IMR-90 (cell line): ENCODE data around the gene VPS39. TPM values are rescaled to one million over a fixed set of nuclear protein-coding genes. Genes with fewer than 3 reads are reported as not detected.

Experiments used
- ATAC-seq: fragments of 200-7000 bp; cut with Tn5 transposase; 2 replicates; pipeline ENCODE4 v1.9.1; 2020; ENCODE audit warnings: low read depth, mild to moderate bottlenecking, moderate library complexity
- BruUV-seq: library from RNA; stranded (reverse); fragments of 400-500 nt; replicated peaks from 2 replicates; lab custom pipeline; 2021; lab: Mats Ljungman, UMichigan
- CTCF ChIA-PET: fragments of 300-600 bp; formaldehyde crosslinking; extraction: SDS; loops from one replicate; lab custom pipeline; 2021; ENCODE audit warnings: antibody characterized with exemption; lab: Yijun Ruan, JAX
- POLR2A ChIA-PET: fragments of 300-600 bp; sonication (Branson Sonifier 250); formaldehyde crosslinking; loops from one replicate; lab custom pipeline; 2022; ENCODE audit warnings: antibody characterized with exemption; ENCODE audit not compliant: unreplicated experiment; lab: Charles Lee
- DNase-seq: peaks from one replicate; pipeline ENCODE4 v3.0.0; 2013
- H2AFZ ChIP-seq: replicated peaks from 2 replicates; pipeline ENCODE3; 2013; ENCODE audit warnings: low read length, mild to moderate bottlenecking; ENCODE audit not compliant: poor library complexity
- H2AK5ac ChIP-seq: 2 replicates; pipeline ENCODE4 v1.6.1; 2013; ENCODE audit warnings: low read depth, low read length, inconsistent platforms
- H2AK9ac ChIP-seq: replicated peaks from 2 replicates; pipeline ENCODE3; 2013; ENCODE audit warnings: mild to moderate bottlenecking, low read depth, low read length, moderate library complexity; ENCODE audit not compliant: poor library complexity
- H2BK120ac ChIP-seq: 2 replicates; pipeline ENCODE4 v1.6.1; 2013; ENCODE audit warnings: low read depth, low read length, inconsistent platforms
- H2BK15ac ChIP-seq: 3 replicates; pipeline ENCODE4 v1.6.1; 2013; ENCODE audit warnings: low read depth, low read length, inconsistent platforms
- H2BK20ac ChIP-seq: 2 replicates; pipeline ENCODE4 v1.6.1; 2013; ENCODE audit warnings: low read depth, mild to moderate bottlenecking, inconsistent platforms, low read length, moderate library complexity
- H2BK5ac ChIP-seq: 2 replicates; pipeline ENCODE4 v1.6.1; 2013; ENCODE audit warnings: mild to moderate bottlenecking, low read depth, low read length, inconsistent platforms; ENCODE audit not compliant: poor library complexity, severe bottlenecking
- H3K14ac ChIP-seq: replicated peaks from 2 replicates; pipeline ENCODE4 v1.6.1; 2013; ENCODE audit warnings: low read depth, low read length, inconsistent platforms
- H3K18ac ChIP-seq: 2 replicates; pipeline ENCODE4 v1.6.1; 2013; ENCODE audit warnings: low read depth, low read length, control low read depth
- H3K23ac ChIP-seq: 2 replicates; pipeline ENCODE4 v1.6.1; 2013; ENCODE audit warnings: low read depth, low read length, inconsistent platforms
- H3K27ac ChIP-seq: 2 replicates; pipeline ENCODE4 v1.5.1; 2013; ENCODE audit warnings: mild to moderate bottlenecking, control low read depth, low read length; ENCODE audit not compliant: insufficient read depth
- H3K27me3 ChIP-seq: 2 replicates; pipeline ENCODE4 v1.6.1; 2013; ENCODE audit warnings: low read length; ENCODE audit not compliant: control insufficient read depth, insufficient read depth
- H3K36me3 ChIP-seq: 2 replicates; pipeline ENCODE4 v1.6.1; 2013; ENCODE audit warnings: low read length, mixed read lengths; ENCODE audit not compliant: control insufficient read depth, insufficient read depth
- H3K4ac ChIP-seq: 2 replicates; pipeline ENCODE4 v1.6.1; 2013; ENCODE audit warnings: low read depth, low read length, inconsistent platforms
- H3K4me1 ChIP-seq: 2 replicates; pipeline ENCODE4 v1.6.1; 2013; ENCODE audit warnings: low read length, mixed read lengths; ENCODE audit not compliant: control insufficient read depth, insufficient read depth
- H3K4me2 ChIP-seq: 2 replicates; pipeline ENCODE4 v1.6.1; 2013; ENCODE audit warnings: low read depth, mild to moderate bottlenecking, control low read depth, low read length, moderate library complexity
- H3K4me3 ChIP-seq: 2 replicates; pipeline ENCODE4 v1.5.1; 2013; ENCODE audit warnings: low read depth, mild to moderate bottlenecking, control low read depth, low read length, moderate library complexity; ENCODE audit not compliant: insufficient read depth
- H3K56ac ChIP-seq: 2 replicates; pipeline ENCODE4 v1.6.1; 2013; ENCODE audit warnings: low read length, inconsistent platforms; ENCODE audit not compliant: insufficient read depth; ENCODE audit errors: extremely low read depth
- H3K79me1 ChIP-seq, 2 experiments: 2 replicates each; pipeline ENCODE4 v1.6.1; 2013; ENCODE audit warnings: low read length in 2 of 2, inconsistent platforms in 1 of 2, low read depth in 1 of 2
- H3K9ac ChIP-seq: 2 replicates; pipeline ENCODE4 v1.6.1; 2013; ENCODE audit warnings: low read depth, low read length, control low read depth
- H3K9me1 ChIP-seq: 2 replicates; pipeline ENCODE4 v1.6.1; 2013; ENCODE audit warnings: low read length, inconsistent platforms; ENCODE audit not compliant: insufficient read depth
- H3K9me3 ChIP-seq: 2 replicates; pipeline ENCODE4 v1.6.1; 2013; ENCODE audit warnings: low read length; ENCODE audit not compliant: control insufficient read depth, insufficient read depth
- H4K20me1 ChIP-seq: 2 replicates; pipeline ENCODE4 v1.6.1; 2013; ENCODE audit warnings: low read length, inconsistent platforms; ENCODE audit not compliant: insufficient read depth
- H4K5ac ChIP-seq: 2 replicates; pipeline ENCODE4 v1.6.1; 2013; ENCODE audit warnings: mild to moderate bottlenecking, low read depth, low read length, control low read depth
- H4K8ac ChIP-seq, 2 experiments: 2 replicates each; pipeline ENCODE4 v1.6.1; 2013; ENCODE audit warnings: low read depth in 2 of 2, low read length in 2 of 2, control low read depth in 1 of 2, inconsistent platforms in 1 of 2
- H4K91ac ChIP-seq: 2 replicates; pipeline ENCODE4 v1.6.1; 2013; ENCODE audit warnings: low read depth, low read length, inconsistent platforms; ENCODE audit not compliant: insufficient read depth
- BHLHE40 ChIP-seq: fragments of 150-350 bp; IDR thresholded peaks from 2 replicates; pipeline ENCODE4 v1.6.1; 2016; ENCODE audit warnings: mild to moderate bottlenecking, low read depth, low read length
- CEBPB ChIP-seq: IDR thresholded peaks from 2 replicates; pipeline ENCODE4 v1.6.1; 2012; ENCODE audit warnings: low read depth, low read length, improper control_type of control experiment
- CHD1 ChIP-seq: IDR thresholded peaks from 2 replicates; pipeline ENCODE4 v1.6.1; 2012; ENCODE audit warnings: low read depth, low read length, improper control_type of control experiment
- CTCF ChIP-seq: conservative IDR thresholded peaks from 2 replicates; pipeline ENCODE4 v1.5.1; 2012; ENCODE audit warnings: mild to moderate bottlenecking, low read depth, low read length, improper control_type of control experiment
- FOS ChIP-seq: fragments of 150-350 bp; IDR thresholded peaks from 2 replicates; pipeline ENCODE4 v1.6.1; 2016; ENCODE audit warnings: low read depth, low read length
- MAFK ChIP-seq: IDR thresholded peaks from 2 replicates; pipeline ENCODE4 v1.6.1; 2012; ENCODE audit warnings: low read depth, low read length, improper control_type of control experiment
- MAZ ChIP-seq: IDR thresholded peaks from 2 replicates; pipeline ENCODE4 v1.6.1; 2012; ENCODE audit warnings: low read depth, mild to moderate bottlenecking, low read length, improper control_type of control experiment, moderate library complexity, borderline replicate concordance
- MXI1 ChIP-seq: IDR thresholded peaks from 2 replicates; pipeline ENCODE4 v1.6.1; 2012; ENCODE audit warnings: low read depth, mild to moderate bottlenecking, low read length, moderate library complexity, borderline replicate concordance
- NFE2L2 ChIP-seq: fragments of 150-350 bp; IDR thresholded peaks from 2 replicates; pipeline ENCODE4 v1.6.1; 2016; ENCODE audit warnings: low read depth, mild to moderate bottlenecking, low read length
- POLR2A ChIP-seq: IDR thresholded peaks from 2 replicates; pipeline ENCODE4 v1.6.1; 2012; ENCODE audit warnings: mild to moderate bottlenecking, low read depth, low read length
- RAD21 ChIP-seq: IDR thresholded peaks from 2 replicates; pipeline ENCODE4 v1.6.1; 2012; ENCODE audit warnings: low read length, improper control_type of control experiment
- RCOR1 ChIP-seq: IDR thresholded peaks from 2 replicates; pipeline ENCODE4 v1.6.1; 2012; ENCODE audit warnings: mild to moderate bottlenecking, low read length, improper control_type of control experiment; ENCODE audit not compliant: insufficient replicate concordance
- RFX5 ChIP-seq: IDR thresholded peaks from 2 replicates; pipeline ENCODE4 v1.8.0; 2012; ENCODE audit warnings: low read depth, mild to moderate bottlenecking, low read length, moderate library complexity
- SMC3 ChIP-seq: fragments of 150-350 bp; IDR thresholded peaks from 2 replicates; pipeline ENCODE4 v1.6.1; 2016; ENCODE audit warnings: low read depth, mild to moderate bottlenecking, antibody characterized with exemption, low read length, moderate library complexity
- USF2 ChIP-seq: fragments of 150-350 bp; IDR thresholded peaks from 2 replicates; pipeline ENCODE4 v1.6.1; 2017; ENCODE audit warnings: mild to moderate bottlenecking, antibody characterized with exemption, low read length, low read depth
- WGBS, 2 experiments: methylation state at CpG; one replicate each; pipeline versions ENCODE4 v1.1.5 to v1.1.7; 2013; ENCODE audit warnings: missing lambda C conversion rate in 2 of 2; ENCODE audit not compliant: insufficient read length in 1 of 2; ENCODE audit errors: extremely low coverage in 2 of 2; 5-methylcytosine and 5-hydroxymethylcytosine counted together
- dilution Hi-C: fragments of 300-500 bp; cut with HindIII; formaldehyde crosslinking; loops from one replicate; pipeline ENCODE4 v1.14.3; 2018; ENCODE audit warnings: low sequenced_read_pairs; ENCODE audit not compliant: unreplicated experiment
- in situ Hi-C: fragments of 300-500 bp; cut with MboI; formaldehyde crosslinking; loops from 3 replicates; pipeline ENCODE4 v1.14.3; 2019; ENCODE audit warnings: low sequenced_read_pairs, inconsistent platforms, mixed read lengths
- intact Hi-C: fragments of 100-400 bp; cut with micrococcal nuclease; formaldehyde crosslinking; loops from 2 replicates; pipeline ENCODE4 v1.10.0; 2022
- polyA plus RNA-seq, 3 experiments: library from polyadenylated mRNA; depleted of rRNA; stranded (reverse); fragments of >200 nt; gene quantifications; 2 replicates each; pipeline ENCODE4 v1.2.3, GENCODE V29; 2012; ENCODE audit warnings: low replicate concordance in 1 of 3
- total RNA-seq: library from RNA; depleted of rRNA; stranded (reverse); fragments of >200 nt; gene quantifications from 2 replicates; pipeline ENCODE4 v1.2.3, GENCODE V29; 2012
- TF ChIP-seq, protein P1 (sequence below): fragments of 150-350 bp; IDR thresholded peaks from 2 replicates; pipeline ENCODE4 v1.6.1; 2016; ENCODE audit warnings: low read depth, mild to moderate bottlenecking, low read length, moderate library complexity, borderline replicate concordance

VPS39 gene
- total and polyA plus RNA-seq, 2 of the 4 experiments (the other 2 are of a cell fraction): 49.7 to 52.2 TPM

DNA sequence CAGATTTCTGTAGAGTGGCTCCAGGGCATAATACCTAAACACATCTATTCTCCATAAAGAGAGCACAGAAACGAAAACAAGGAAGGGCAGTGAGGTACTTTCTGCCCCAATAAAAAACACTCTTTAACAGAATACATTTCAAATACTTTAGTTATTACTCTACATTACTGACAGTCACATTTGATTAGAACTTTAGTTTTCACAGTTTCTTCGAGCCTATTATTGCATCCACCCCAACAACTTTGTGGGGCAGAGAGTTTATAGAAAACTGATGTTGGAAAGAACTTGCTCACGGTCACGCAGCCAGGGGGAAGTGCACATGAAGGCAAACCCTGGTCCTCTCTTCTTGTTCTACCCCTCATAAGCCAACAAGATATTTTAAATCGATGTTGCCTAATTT is 9.0 kb downstream of the VPS39 start:
- no peak overlapping the region for H2AK9ac ChIP-seq
- dilution Hi-C loops: no loop called here
- BruUV-seq: no TSS peak
- no peak overlapping the region for H2BK20ac ChIP-seq
- peaks cover 4% of the 10 kb centered on the region; the same call in 1 of the 2 replicates for H4K20me1 ChIP-seq
- no CpG with 5 or more reads among the region's 5 CpGs for WGBS, 2 experiments
- intact Hi-C loops: no loop called here
- no peak for DNase-seq
- ChIA-PET CTCF (no interaction called here), POLR2A (no interaction called here)
- no peak overlapping the region for H4K5ac ChIP-seq
- no peak overlapping the region for H2BK5ac ChIP-seq
- H3K27me3 ChIP-seq: no peaks in the 10 kb centered on the region
- in situ Hi-C loops: no loop called here
- H3K18ac ChIP-seq: no peak overlapping the region
- no peaks in the 10 kb centered on the region for H3K9me3 ChIP-seq
- TF ChIP-seq RFX5 (no peak), SMC3 (no peak), NFE2L2 (no peak), POLR2A (no peak), MAZ (no peak), CHD1 (no peak), RAD21 (no peak), RCOR1 (no peak), BHLHE40 (no peak), MXI1 (no peak), FOS (no peak), MAFK (no peak), CEBPB (no peak), CTCF (no peak), USF2 (no peak)
- TF ChIP-seq, protein P1, sequence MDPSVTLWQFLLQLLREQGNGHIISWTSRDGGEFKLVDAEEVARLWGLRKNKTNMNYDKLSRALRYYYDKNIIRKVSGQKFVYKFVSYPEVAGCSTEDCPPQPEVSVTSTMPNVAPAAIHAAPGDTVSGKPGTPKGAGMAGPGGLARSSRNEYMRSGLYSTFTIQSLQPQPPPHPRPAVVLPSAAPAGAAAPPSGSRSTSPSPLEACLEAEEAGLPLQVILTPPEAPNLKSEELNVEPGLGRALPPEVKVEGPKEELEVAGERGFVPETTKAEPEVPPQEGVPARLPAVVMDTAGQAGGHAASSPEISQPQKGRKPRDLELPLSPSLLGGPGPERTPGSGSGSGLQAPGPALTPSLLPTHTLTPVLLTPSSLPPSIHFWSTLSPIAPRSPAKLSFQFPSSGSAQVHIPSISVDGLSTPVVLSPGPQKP: no peak
- H3K4me2 ChIP-seq: no peak overlapping the region
- no peak overlapping the region for H3K4ac ChIP-seq
- no peak overlapping the region for H4K8ac ChIP-seq
- H3K9ac ChIP-seq: no peak overlapping the region
- no peak overlapping the region for H3K23ac ChIP-seq
- H2BK15ac ChIP-seq: no peak overlapping the region
- no peak overlapping the region for H3K56ac ChIP-seq
- no peak overlapping the region for H3K14ac ChIP-seq
- H3K27ac ChIP-seq: no peak overlapping the region
- no peak overlapping the region for H3K4me3 ChIP-seq
- H3K4me1 ChIP-seq: no peaks in the 10 kb centered on the region; the same call in 1 of the 2 replicates
- no peak overlapping the region for H2BK120ac ChIP-seq
- H3K36me3 ChIP-seq: peaks cover 17% of the 10 kb centered on the region
- H3K79me1 ChIP-seq: peaks cover 29 to 60% of the 10 kb centered on the region in 2 experiments
- H2AK5ac ChIP-seq: no peak overlapping the region
- ATAC-seq: no peak
- no peak overlapping the region for H4K91ac ChIP-seq
- no peak overlapping the region for H2AFZ ChIP-seq
- peaks cover 6% of the 10 kb centered on the region for H3K9me1 ChIP-seq
